ENCODE data around the gene CCDC43. TPM values are rescaled to one million over a fixed set of nuclear protein-coding genes. Genes with fewer than 3 reads are reported as not detected.

CCDC43 gene
- total and polyA plus RNA-seq, 2 of the 8 experiments (the other 6 are each of a cell fraction or from before 2014, with no cell fraction given), result 4.9 to 38.1 TPM

DNA sequence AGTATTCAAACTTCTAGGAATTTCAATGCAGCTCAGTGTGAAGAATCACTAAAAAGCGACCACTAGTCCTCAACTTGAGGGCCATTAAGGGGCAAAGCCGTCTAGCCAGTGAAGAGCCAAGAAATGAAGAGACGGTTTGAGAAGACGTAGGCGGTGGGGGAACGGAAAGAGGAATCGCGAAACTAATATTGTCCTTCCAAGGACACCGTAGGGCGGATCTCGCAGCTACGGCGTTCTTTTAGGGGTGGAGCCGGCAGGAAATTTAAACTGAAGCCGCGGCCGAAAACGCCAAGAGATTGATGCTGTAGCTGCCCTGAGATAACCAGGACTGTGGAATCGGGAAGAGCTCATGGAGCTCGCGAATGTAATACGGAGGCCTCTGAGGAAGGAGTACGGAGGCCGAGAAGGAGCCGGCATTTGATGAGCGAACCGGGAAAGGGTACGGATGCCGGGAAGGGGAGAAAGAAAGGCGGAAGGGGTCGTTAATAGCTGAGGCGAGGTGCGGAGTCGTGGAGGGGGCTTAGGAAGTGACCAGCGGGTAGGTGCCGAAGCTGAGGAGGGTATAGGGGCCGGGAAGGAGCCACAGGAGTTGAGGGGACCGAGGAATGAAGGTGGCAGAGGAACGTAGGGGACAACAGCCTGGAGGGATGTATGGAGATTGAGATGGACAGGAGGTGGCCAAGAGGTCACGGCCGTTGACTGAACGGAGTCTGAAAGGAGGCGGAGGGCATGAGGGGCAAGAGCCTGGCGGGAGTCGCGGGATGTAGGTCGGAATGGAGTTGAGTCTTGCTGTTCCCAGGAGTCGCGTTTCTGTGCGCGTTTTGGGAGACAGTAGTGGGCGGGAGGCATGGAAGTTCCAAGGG is 19.1 kb upstream of the CCDC43 start, which contains the start of gene DBF4B (continued):
- TF ChIP-seq ASH2L (IDR thresholded peaks at IDR 0.05; ENCODE audit: low read length), result peak; percentile 99
- 0 out of 2 replicates have a peak, but pooled peaks have one; percentile 25 for TF ChIP-seq CHD2 (IDR thresholded peaks at IDR 0.05; ENCODE audit: low read length)
- TF ChIP-seq KDM4A (IDR thresholded peaks at IDR 0.05; ENCODE audit: low read depth, low read length, severe bottlenecking), result peak; percentile 91
- no peak; the same call in 1 of the 2 replicates for TF ChIP-seq NRF1 (IDR thresholded peaks at IDR 0.05; ENCODE audit: low read depth, low read length)
- TF ChIP-seq, protein P1, sequence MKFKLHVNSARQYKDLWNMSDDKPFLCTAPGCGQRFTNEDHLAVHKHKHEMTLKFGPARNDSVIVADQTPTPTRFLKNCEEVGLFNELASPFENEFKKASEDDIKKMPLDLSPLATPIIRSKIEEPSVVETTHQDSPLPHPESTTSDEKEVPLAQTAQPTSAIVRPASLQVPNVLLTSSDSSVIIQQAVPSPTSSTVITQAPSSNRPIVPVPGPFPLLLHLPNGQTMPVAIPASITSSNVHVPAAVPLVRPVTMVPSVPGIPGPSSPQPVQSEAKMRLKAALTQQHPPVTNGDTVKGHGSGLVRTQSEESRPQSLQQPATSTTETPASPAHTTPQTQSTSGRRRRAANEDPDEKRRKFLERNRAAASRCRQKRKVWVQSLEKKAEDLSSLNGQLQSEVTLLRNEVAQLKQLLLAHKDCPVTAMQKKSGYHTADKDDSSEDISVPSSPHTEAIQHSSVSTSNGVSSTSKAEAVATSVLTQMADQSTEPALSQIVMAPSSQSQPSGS (IDR thresholded peaks at IDR 0.05; ENCODE audit: low read length), result peak; percentile 67; the same call in 1 of the 2 replicates
- TF ChIP-seq, protein P2, sequence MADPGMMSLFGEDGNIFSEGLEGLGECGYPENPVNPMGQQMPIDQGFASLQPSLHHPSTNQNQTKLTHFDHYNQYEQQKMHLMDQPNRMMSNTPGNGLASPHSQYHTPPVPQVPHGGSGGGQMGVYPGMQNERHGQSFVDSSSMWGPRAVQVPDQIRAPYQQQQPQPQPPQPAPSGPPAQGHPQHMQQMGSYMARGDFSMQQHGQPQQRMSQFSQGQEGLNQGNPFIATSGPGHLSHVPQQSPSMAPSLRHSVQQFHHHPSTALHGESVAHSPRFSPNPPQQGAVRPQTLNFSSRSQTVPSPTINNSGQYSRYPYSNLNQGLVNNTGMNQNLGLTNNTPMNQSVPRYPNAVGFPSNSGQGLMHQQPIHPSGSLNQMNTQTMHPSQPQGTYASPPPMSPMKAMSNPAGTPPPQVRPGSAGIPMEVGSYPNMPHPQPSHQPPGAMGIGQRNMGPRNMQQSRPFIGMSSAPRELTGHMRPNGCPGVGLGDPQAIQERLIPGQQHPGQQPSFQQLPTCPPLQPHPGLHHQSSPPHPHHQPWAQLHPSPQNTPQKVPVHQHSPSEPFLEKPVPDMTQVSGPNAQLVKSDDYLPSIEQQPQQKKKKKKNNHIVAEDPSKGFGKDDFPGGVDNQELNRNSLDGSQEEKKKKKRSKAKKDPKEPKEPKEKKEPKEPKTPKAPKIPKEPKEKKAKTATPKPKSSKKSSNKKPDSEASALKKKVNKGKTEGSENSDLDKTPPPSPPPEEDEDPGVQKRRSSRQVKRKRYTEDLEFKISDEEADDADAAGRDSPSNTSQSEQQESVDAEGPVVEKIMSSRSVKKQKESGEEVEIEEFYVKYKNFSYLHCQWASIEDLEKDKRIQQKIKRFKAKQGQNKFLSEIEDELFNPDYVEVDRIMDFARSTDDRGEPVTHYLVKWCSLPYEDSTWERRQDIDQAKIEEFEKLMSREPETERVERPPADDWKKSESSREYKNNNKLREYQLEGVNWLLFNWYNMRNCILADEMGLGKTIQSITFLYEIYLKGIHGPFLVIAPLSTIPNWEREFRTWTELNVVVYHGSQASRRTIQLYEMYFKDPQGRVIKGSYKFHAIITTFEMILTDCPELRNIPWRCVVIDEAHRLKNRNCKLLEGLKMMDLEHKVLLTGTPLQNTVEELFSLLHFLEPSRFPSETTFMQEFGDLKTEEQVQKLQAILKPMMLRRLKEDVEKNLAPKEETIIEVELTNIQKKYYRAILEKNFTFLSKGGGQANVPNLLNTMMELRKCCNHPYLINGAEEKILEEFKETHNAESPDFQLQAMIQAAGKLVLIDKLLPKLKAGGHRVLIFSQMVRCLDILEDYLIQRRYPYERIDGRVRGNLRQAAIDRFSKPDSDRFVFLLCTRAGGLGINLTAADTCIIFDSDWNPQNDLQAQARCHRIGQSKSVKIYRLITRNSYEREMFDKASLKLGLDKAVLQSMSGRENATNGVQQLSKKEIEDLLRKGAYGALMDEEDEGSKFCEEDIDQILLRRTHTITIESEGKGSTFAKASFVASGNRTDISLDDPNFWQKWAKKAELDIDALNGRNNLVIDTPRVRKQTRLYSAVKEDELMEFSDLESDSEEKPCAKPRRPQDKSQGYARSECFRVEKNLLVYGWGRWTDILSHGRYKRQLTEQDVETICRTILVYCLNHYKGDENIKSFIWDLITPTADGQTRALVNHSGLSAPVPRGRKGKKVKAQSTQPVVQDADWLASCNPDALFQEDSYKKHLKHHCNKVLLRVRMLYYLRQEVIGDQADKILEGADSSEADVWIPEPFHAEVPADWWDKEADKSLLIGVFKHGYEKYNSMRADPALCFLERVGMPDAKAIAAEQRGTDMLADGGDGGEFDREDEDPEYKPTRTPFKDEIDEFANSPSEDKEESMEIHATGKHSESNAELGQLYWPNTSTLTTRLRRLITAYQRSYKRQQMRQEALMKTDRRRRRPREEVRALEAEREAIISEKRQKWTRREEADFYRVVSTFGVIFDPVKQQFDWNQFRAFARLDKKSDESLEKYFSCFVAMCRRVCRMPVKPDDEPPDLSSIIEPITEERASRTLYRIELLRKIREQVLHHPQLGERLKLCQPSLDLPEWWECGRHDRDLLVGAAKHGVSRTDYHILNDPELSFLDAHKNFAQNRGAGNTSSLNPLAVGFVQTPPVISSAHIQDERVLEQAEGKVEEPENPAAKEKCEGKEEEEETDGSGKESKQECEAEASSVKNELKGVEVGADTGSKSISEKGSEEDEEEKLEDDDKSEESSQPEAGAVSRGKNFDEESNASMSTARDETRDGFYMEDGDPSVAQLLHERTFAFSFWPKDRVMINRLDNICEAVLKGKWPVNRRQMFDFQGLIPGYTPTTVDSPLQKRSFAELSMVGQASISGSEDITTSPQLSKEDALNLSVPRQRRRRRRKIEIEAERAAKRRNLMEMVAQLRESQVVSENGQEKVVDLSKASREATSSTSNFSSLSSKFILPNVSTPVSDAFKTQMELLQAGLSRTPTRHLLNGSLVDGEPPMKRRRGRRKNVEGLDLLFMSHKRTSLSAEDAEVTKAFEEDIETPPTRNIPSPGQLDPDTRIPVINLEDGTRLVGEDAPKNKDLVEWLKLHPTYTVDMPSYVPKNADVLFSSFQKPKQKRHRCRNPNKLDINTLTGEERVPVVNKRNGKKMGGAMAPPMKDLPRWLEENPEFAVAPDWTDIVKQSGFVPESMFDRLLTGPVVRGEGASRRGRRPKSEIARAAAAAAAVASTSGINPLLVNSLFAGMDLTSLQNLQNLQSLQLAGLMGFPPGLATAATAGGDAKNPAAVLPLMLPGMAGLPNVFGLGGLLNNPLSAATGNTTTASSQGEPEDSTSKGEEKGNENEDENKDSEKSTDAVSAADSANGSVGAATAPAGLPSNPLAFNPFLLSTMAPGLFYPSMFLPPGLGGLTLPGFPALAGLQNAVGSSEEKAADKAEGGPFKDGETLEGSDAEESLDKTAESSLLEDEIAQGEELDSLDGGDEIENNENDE (IDR thresholded peaks at IDR 0.05; ENCODE audit: insufficient replicate concordance, low read length), result no peak
- peak; percentile 78 for TF ChIP-seq TAF7 (optimal IDR thresholded peaks at IDR 0.05; ENCODE audit: borderline replicate concordance, low read depth, low read length)
